ENCODE data around the gene FOXO6. TPM values are rescaled to one million over a fixed set of nuclear protein-coding genes. Genes with fewer than 3 reads are reported as not detected.

The FOXO6 gene
- total and polyA plus RNA-seq, 2 experiments from 2014 or later = not detected

- no peak for TF ChIP-seq EZH2phosphoT487 (IDR thresholded peaks at IDR 0.05; ENCODE audit: insufficient read depth, low read depth)
- TF ChIP-seq EZH2 (IDR thresholded peaks at IDR 0.05; ENCODE audit: insufficient read depth, poor library complexity, severe bottlenecking) = no peak
- Histone ChIP-seq H3K4me3 (no peak overlapping the region), H3K9ac (no peak overlapping the region), H3K4me2 (ENCODE audit: unreplicated experiment) (no peak overlapping the region), H3K27me3 (replicated peaks; ENCODE audit: insufficient read depth) (no peaks in the 10 kb centered on the region), H3F3A (ENCODE audit: insufficient read depth) (peaks cover 5% of the 10 kb centered on the region; the same call in 1 of the 2 replicates), H3K4me1 (ENCODE audit: insufficient read depth) (peaks cover 10% of the 10 kb centered on the region; the same call in 1 of the 2 replicates), H3K79me2 (ENCODE audit: insufficient read depth) (no peaks in the 10 kb centered on the region), H3K9me2 (ENCODE audit: insufficient read depth) (no peaks in the 10 kb centered on the region), H4K20me1 (ENCODE audit: insufficient read depth) (no peaks in the 10 kb centered on the region), H3K27ac (no peak overlapping the region), H3K36me3 (ENCODE audit: low read depth) (no peaks in the 10 kb centered on the region), H2AFZ (no peak overlapping the region), H3K9me3 (ENCODE audit: low read depth) (no peaks in the 10 kb centered on the region)
- in situ Hi-C loops (cut with MboI) = no loop called here
- 77 to 95% methylated on average over 4 to 5 of the region's 5 CpGs for WGBS, 2 experiments (ENCODE audit: low coverage in 1 of 2, low lambda C conversion rate in 2 of 2, missing lambda C conversion rate in 2 of 2)
- DNase-seq = no peak
Measured at GRCh38 chr1:41416081-41416480, 54.8 kb downstream of the FOXO6 start.

GRCh38 chr1:41416552-41417334, 55.5 kb downstream of the FOXO6 start:
- peak; percentile 84 for DNase-seq
- no peak overlapping the region for H3K9ac ChIP-seq
- no peaks in the 10 kb centered on the region for H3K36me3 ChIP-seq (ENCODE audit: low read depth)
- H3K79me2 ChIP-seq (ENCODE audit: insufficient read depth) = no peaks in the 10 kb centered on the region
- no peak overlapping the region for H2AFZ ChIP-seq
- WGBS, 2 experiments (ENCODE audit: low coverage in 1 of 2, low lambda C conversion rate in 2 of 2, missing lambda C conversion rate in 2 of 2) = 43 to 52% methylated on average over 10 to 18 of the region's 18 CpGs
- H4K20me1 ChIP-seq (ENCODE audit: insufficient read depth) = no peaks in the 10 kb centered on the region
- H3K4me2 ChIP-seq (ENCODE audit: unreplicated experiment) = no peak overlapping the region
- peaks cover 10% of the 10 kb centered on the region; the same call in 1 of the 2 replicates for H3K4me1 ChIP-seq (ENCODE audit: insufficient read depth)
- no peak overlapping the region for H3K27ac ChIP-seq
- TF ChIP-seq EZH2phosphoT487 (IDR thresholded peaks at IDR 0.05; ENCODE audit: insufficient read depth, low read depth) = no peak
- peaks cover 7% of the 10 kb centered on the region; the same call in 1 of the 2 replicates for H3F3A ChIP-seq (ENCODE audit: insufficient read depth)
- H3K9me2 ChIP-seq (ENCODE audit: insufficient read depth) = no peaks in the 10 kb centered on the region
- in situ Hi-C loops (cut with MboI) = no loop called here
- no peaks in the 10 kb centered on the region for H3K9me3 ChIP-seq (ENCODE audit: low read depth)
- no peaks in the 10 kb centered on the region for H3K27me3 ChIP-seq (replicated peaks; ENCODE audit: insufficient read depth)
- no peak overlapping the region for H3K4me3 ChIP-seq

GRCh38 chr1:41417335-41417682, 56.1 kb downstream of the FOXO6 start:
- no peaks in the 10 kb centered on the region for H3K36me3 ChIP-seq (ENCODE audit: low read depth)
- no peaks in the 10 kb centered on the region for H3K9me2 ChIP-seq (ENCODE audit: insufficient read depth)
- no peak overlapping the region for H3K4me2 ChIP-seq (ENCODE audit: unreplicated experiment)
- H3K79me2 ChIP-seq (ENCODE audit: insufficient read depth) = no peaks in the 10 kb centered on the region
- no peak overlapping the region for H3K27ac ChIP-seq
- no peak overlapping the region for H3K4me3 ChIP-seq
- no peak for DNase-seq
- WGBS, 2 experiments (ENCODE audit: low coverage in 1 of 2, low lambda C conversion rate in 2 of 2, missing lambda C conversion rate in 2 of 2) = 60 to 82% methylated on average over 1 of the region's 1 CpG
- no peaks in the 10 kb centered on the region for H4K20me1 ChIP-seq (ENCODE audit: insufficient read depth)
- H3K27me3 ChIP-seq (replicated peaks; ENCODE audit: insufficient read depth) = no peaks in the 10 kb centered on the region
- H3K4me1 ChIP-seq (ENCODE audit: insufficient read depth) = peaks cover 10% of the 10 kb centered on the region; the same call in 1 of the 2 replicates
- H3K9ac ChIP-seq = no peak overlapping the region
- peaks cover 7% of the 10 kb centered on the region; the same call in 1 of the 2 replicates for H3F3A ChIP-seq (ENCODE audit: insufficient read depth)
- in situ Hi-C loops (cut with MboI) = no loop called here
- no peak overlapping the region for H2AFZ ChIP-seq
- no peaks in the 10 kb centered on the region for H3K9me3 ChIP-seq (ENCODE audit: low read depth)
- no peak for TF ChIP-seq EZH2 (IDR thresholded peaks at IDR 0.05; ENCODE audit: insufficient read depth, poor library complexity, severe bottlenecking)
- TF ChIP-seq EZH2phosphoT487 (IDR thresholded peaks at IDR 0.05; ENCODE audit: insufficient read depth, low read depth) = no peak

GRCh38 chr1:41417746-41418145, 56.5 kb downstream of the FOXO6 start:
- Histone ChIP-seq H3K36me3 (ENCODE audit: low read depth) (no peaks in the 10 kb centered on the region), H3K9me2 (ENCODE audit: insufficient read depth) (no peaks in the 10 kb centered on the region), H3F3A (ENCODE audit: insufficient read depth) (peaks cover 7% of the 10 kb centered on the region; the same call in 1 of the 2 replicates), H3K4me1 (ENCODE audit: insufficient read depth) (peaks cover 10% of the 10 kb centered on the region; the same call in 1 of the 2 replicates), H3K79me2 (ENCODE audit: insufficient read depth) (no peaks in the 10 kb centered on the region), H3K4me3 (no peak overlapping the region), H3K27ac (no peak overlapping the region), H2AFZ (peak overlapping the region; percentile 91; the same call in 1 of the 2 replicates), H3K9me3 (ENCODE audit: low read depth) (no peaks in the 10 kb centered on the region), H3K27me3 (replicated peaks; ENCODE audit: insufficient read depth) (no peaks in the 10 kb centered on the region), H4K20me1 (ENCODE audit: insufficient read depth) (no peaks in the 10 kb centered on the region), H3K9ac (no peak overlapping the region), H3K4me2 (ENCODE audit: unreplicated experiment) (no peak overlapping the region)
- WGBS, 2 experiments (ENCODE audit: low coverage in 1 of 2, low lambda C conversion rate in 2 of 2, missing lambda C conversion rate in 2 of 2) = 61 to 70% methylated on average over 4 to 6 of the region's 6 CpGs
- TF ChIP-seq EZH2phosphoT487 (IDR thresholded peaks at IDR 0.05; ENCODE audit: insufficient read depth, low read depth) = no peak
- TF ChIP-seq EZH2 (IDR thresholded peaks at IDR 0.05; ENCODE audit: insufficient read depth, poor library complexity, severe bottlenecking) = no peak
- in situ Hi-C loops (cut with MboI) = no loop called here
- DNase-seq = no peak
